Caco-2 (cell line): ENCODE data around the gene FNDC5. TPM values are rescaled to one million over a fixed set of nuclear protein-coding genes. Genes with fewer than 3 reads are reported as not detected.

Experiments
- BruUV-seq: library from RNA; stranded (reverse); fragments of 400-500 nt; replicated peaks from 2 replicates; lab custom pipeline; 2021; lab: Mats Ljungman, UMichigan
- CTCF ChIA-PET: fragments of 300-600 bp; sonication (Branson Sonifier 250); formaldehyde crosslinking; loops from one replicate; lab custom pipeline; 2022; ENCODE audit warnings: antibody characterized with exemption; lab: Charles Lee
- POLR2A ChIA-PET: fragments of 300-600 bp; sonication (Branson Sonifier 250); formaldehyde crosslinking; loops from one replicate; lab custom pipeline; 2022; ENCODE audit warnings: antibody characterized with exemption; lab: Charles Lee
- DNase-seq, 2 experiments: peaks; one replicate each; pipeline versions ENCODE4 v3.0.0 to v3.0.0-alpha.2; 2020 to 2022
- H3K27me3 ChIP-seq: replicated peaks from 2 replicates; pipeline ENCODE4 v1.6.0; 2011; ENCODE audit warnings: low read length; ENCODE audit not compliant: control insufficient read depth, insufficient read depth
- H3K36me3 ChIP-seq: 2 replicates; pipeline ENCODE4 v1.5.1; 2011; ENCODE audit warnings: low read length; ENCODE audit not compliant: control insufficient read depth, insufficient read depth
- H3K4me1 ChIP-seq: fragments of 250-450 bp; sonication (Bioruptor Pico); 2 replicates; pipeline ENCODE4 v1.5.1; 2020; ENCODE audit warnings: mild to moderate bottlenecking
- H3K4me3 ChIP-seq: 2 replicates; pipeline ENCODE4 v1.5.1; 2011; ENCODE audit warnings: low read depth, mild to moderate bottlenecking, control low read depth, low read length
- H3K9me3 ChIP-seq: fragments of 250-450 bp; sonication (Bioruptor Pico); 2 replicates; pipeline ENCODE4 v1.5.1; 2020; ENCODE audit warnings: mild to moderate bottlenecking, moderate library complexity
- H3K27ac Mint-ChIP-seq: one replicate; pipeline ENCODE4 v1.8.0; 2022; ENCODE audit warnings: mixed read lengths; ENCODE audit not compliant: unreplicated experiment
- H3K27me3 Mint-ChIP-seq: one replicate; pipeline ENCODE4 v1.8.0; 2022; ENCODE audit warnings: mixed read lengths; ENCODE audit not compliant: insufficient read depth, unreplicated experiment
- H3K36me3 Mint-ChIP-seq: one replicate; pipeline ENCODE4 v1.8.0; 2022; ENCODE audit warnings: mild to moderate bottlenecking, mixed read lengths; ENCODE audit not compliant: insufficient read depth, unreplicated experiment
- H3K4me1 Mint-ChIP-seq: one replicate; pipeline ENCODE4 v1.8.0; 2022; ENCODE audit warnings: low read depth, mixed read lengths; ENCODE audit not compliant: unreplicated experiment
- H3K4me3 Mint-ChIP-seq: one replicate; pipeline ENCODE4 v1.8.0; 2022; ENCODE audit warnings: mild to moderate bottlenecking, moderate library complexity, mixed read lengths; ENCODE audit not compliant: unreplicated experiment
- H3K9me3 Mint-ChIP-seq: one replicate; pipeline ENCODE4 v1.8.0; 2022; ENCODE audit warnings: mixed read lengths; ENCODE audit not compliant: unreplicated experiment
- intact Hi-C: fragments of 100-400 bp; cut with micrococcal nuclease; formaldehyde crosslinking; loops from one replicate; pipeline ENCODE4 v1.10.0; 2022; ENCODE audit not compliant: unreplicated experiment
- total RNA-seq: library from RNA; stranded (reverse); gene quantifications from 2 replicates; pipeline ENCODE4 v1.2.3, GENCODE V29; 2022
- TF ChIP-seq, protein P1 (sequence below), 2 experiments: fragments of 200-600 bp in 1 of 2; IDR thresholded peaks; 1 replicate in 1 of 2; 2 replicates in 1 of 2; pipeline versions ENCODE4 v1.5.1 to v1.8.0; 2011 to 2022; ENCODE audit warnings: antibody characterized with exemption in 1 of 2, control low read depth in 1 of 2, inconsistent platforms in 1 of 2, low read depth in 1 of 2, low read length in 1 of 2, mild to moderate bottlenecking in 1 of 2, moderate library complexity in 1 of 2; ENCODE audit not compliant: insufficient read depth in 1 of 2, severe bottlenecking in 1 of 2, unreplicated experiment in 1 of 2

The FNDC5 gene
- total RNA-seq, 1 experiment from 2014 or later, result 1.1 TPM

DNA sequence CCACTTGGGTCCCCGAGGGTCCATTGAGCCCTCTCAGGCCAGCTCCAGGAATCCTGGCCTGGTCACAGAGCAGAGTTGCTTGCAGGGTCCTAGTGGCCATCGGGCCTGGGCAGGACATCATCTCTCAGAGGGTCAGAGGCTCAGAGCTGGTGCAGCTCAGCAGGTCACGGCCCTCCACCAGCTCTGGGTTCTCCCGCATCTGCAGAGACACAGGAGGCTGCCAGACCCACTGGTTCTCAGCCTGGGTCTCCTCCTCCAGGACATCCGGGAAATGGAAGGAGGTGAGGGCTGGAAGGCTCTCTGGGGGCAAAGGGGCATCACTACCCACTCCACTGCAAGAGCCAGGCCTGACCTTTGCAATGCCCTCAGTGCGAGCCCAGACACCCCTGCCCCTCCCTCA lies 24.0 kb upstream of the FNDC5 start:
- no peaks in the 10 kb centered on the region for H3K27me3 Mint-ChIP-seq
- H3K4me1 Mint-ChIP-seq, result peaks cover 8% of the 10 kb centered on the region
- BruUV-seq, result no TSS peak
- no peaks in the 10 kb centered on the region for H3K9me3 ChIP-seq
- H3K27me3 ChIP-seq, result no peaks in the 10 kb centered on the region
- no peaks in the 10 kb centered on the region for H3K36me3 ChIP-seq
- no peak overlapping the region for H3K27ac Mint-ChIP-seq
- H3K9me3 Mint-ChIP-seq, result no peaks in the 10 kb centered on the region
- intact Hi-C loops, result no loop called here
- H3K4me3 ChIP-seq, result no peak overlapping the region
- DNase-seq, result no peak
- CTCF ChIA-PET, result no interaction called here
- TF ChIP-seq, protein P1, sequence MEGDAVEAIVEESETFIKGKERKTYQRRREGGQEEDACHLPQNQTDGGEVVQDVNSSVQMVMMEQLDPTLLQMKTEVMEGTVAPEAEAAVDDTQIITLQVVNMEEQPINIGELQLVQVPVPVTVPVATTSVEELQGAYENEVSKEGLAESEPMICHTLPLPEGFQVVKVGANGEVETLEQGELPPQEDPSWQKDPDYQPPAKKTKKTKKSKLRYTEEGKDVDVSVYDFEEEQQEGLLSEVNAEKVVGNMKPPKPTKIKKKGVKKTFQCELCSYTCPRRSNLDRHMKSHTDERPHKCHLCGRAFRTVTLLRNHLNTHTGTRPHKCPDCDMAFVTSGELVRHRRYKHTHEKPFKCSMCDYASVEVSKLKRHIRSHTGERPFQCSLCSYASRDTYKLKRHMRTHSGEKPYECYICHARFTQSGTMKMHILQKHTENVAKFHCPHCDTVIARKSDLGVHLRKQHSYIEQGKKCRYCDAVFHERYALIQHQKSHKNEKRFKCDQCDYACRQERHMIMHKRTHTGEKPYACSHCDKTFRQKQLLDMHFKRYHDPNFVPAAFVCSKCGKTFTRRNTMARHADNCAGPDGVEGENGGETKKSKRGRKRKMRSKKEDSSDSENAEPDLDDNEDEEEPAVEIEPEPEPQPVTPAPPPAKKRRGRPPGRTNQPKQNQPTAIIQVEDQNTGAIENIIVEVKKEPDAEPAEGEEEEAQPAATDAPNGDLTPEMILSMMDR (IDR thresholded peaks at IDR 0.05; ENCODE audit: insufficient read depth in 1 of 2, low read depth in 1 of 2, low read length in 1 of 2, severe bottlenecking in 1 of 2, unreplicated experiment in 1 of 2), result no peak
- peaks cover 6% of the 10 kb centered on the region for H3K36me3 Mint-ChIP-seq
- POLR2A ChIA-PET, result no interaction called here
- no peaks in the 10 kb centered on the region for H3K4me1 ChIP-seq
- no peak overlapping the region for H3K4me3 Mint-ChIP-seq

DNA sequence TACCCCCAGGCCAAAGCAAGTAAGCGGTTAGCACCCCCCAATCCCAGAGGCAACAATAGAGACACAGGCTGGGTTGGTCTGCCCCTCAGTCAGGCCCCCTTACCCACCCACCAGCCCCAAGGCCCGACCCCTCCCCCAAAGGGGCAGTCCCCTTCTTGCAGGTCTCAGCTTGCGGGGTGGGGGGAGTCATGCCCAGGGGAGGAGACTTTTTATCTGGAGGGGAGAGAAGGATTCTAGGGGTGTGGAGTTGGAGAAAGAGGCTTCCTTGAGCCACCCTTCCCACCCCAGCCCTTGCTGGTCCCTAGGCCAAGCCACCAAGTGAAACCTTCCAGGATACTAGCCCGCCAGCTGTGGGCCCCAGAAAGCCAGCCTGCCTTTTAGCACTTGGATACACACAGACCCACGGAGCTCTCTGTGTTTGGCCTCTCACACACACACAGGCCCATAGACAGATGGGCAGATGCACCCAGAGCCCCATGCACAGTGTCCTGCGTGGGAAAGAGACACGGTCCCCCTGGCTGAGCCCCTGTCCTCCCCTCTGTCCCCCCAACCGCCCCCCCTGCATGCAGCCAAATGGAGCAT lies 23.4 kb upstream of the FNDC5 start:
- no peak for DNase-seq
- no TSS peak for BruUV-seq
- no peak overlapping the region for H3K27ac Mint-ChIP-seq
- no peaks in the 10 kb centered on the region for H3K27me3 Mint-ChIP-seq
- intact Hi-C loops, result no loop called here
- Histone ChIP-seq H3K4me1 (no peaks in the 10 kb centered on the region), H3K27me3 (no peaks in the 10 kb centered on the region), H3K4me3 (no peak overlapping the region), H3K36me3 (no peaks in the 10 kb centered on the region), H3K9me3 (no peaks in the 10 kb centered on the region)
- H3K4me3 Mint-ChIP-seq, result peak overlapping the region; percentile 73
- POLR2A ChIA-PET, result no interaction called here
- CTCF ChIA-PET, result no interaction called here
- peaks cover 8% of the 10 kb centered on the region for H3K4me1 Mint-ChIP-seq
- peaks cover 6% of the 10 kb centered on the region for H3K36me3 Mint-ChIP-seq
- no peaks in the 10 kb centered on the region for H3K9me3 Mint-ChIP-seq
- TF ChIP-seq, protein P1 (IDR thresholded peaks at IDR 0.05; ENCODE audit: insufficient read depth in 1 of 2, low read depth in 1 of 2, low read length in 1 of 2, severe bottlenecking in 1 of 2, unreplicated experiment in 1 of 2), result no peak

DNA sequence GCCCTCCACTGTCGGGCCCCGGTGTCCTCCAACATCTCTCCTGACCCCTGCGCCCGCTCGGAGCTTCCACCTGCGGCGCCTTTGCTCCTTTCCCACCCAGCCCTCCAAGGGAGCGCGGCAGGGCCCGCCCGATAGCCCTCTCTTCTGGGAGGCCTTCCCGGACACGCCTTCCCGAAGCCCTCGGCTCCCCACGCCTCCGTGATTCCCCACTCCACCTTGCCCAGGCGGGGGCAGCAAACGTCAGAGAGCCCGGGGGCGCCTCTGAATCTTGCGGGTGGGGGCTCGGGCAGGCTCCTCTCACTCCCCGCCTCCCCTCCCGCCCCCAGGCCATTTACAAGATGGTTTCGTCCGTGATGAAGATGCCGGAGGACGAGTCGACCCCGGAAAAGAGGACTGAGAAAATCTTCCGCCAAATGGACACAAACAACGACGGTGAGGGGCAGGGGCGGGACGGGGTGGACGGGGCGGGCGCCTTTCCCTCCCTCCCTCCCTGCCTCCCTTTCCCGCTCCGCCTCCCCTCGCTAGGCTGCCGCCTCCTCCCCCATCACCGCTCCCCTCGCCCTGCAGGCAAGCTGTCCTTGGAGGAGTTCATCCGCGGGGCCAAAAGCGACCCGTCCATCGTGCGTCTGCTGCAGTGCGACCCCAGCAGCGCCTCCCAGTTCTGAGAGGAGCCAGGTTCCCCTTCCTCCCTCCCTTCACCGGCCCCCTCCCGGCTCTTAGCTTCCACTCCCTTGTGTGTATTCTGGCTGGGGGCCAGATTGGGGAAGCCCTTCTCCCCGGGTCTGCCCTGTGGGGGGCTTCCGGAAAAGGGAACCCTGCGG lies 22.7 kb upstream of the FNDC5 start:
- Histone ChIP-seq H3K4me1 (no peaks in the 10 kb centered on the region), H3K27me3 (no peaks in the 10 kb centered on the region), H3K36me3 (no peaks in the 10 kb centered on the region), H3K4me3 (peak overlapping the region; percentile 35), H3K9me3 (no peaks in the 10 kb centered on the region)
- ChIA-PET POLR2A (interaction anchor here (0.5 kb wide), 1 partner anchor 77 kb away, joined by 3 read pairs; no protein-coding TSS in a partner anchor), CTCF (interaction anchor here (0.8 to 1.0 kb wide), 2 partner anchors 14 to 32 kb away, joined by 3 read pairs; no protein-coding TSS in a partner anchor)
- H3K27ac Mint-ChIP-seq, result no peak overlapping the region
- DNase-seq, result peak in 1 of 2 experiments; percentile 36
- BruUV-seq, result no TSS peak
- peak overlapping the region; percentile 73 for H3K4me3 Mint-ChIP-seq
- no peaks in the 10 kb centered on the region for H3K9me3 Mint-ChIP-seq
- H3K36me3 Mint-ChIP-seq, result peaks cover 6% of the 10 kb centered on the region
- H3K27me3 Mint-ChIP-seq, result no peaks in the 10 kb centered on the region
- H3K4me1 Mint-ChIP-seq, result peaks cover 8% of the 10 kb centered on the region
- intact Hi-C loops, result no loop called here
- TF ChIP-seq, protein P1 (IDR thresholded peaks at IDR 0.05; ENCODE audit: insufficient read depth in 1 of 2, low read depth in 1 of 2, low read length in 1 of 2, severe bottlenecking in 1 of 2, unreplicated experiment in 1 of 2), result peak in 1 of 2 experiments; percentile 37
